Coronary artery (tissue), 2 donors: Measurements from ENCODE around the gene NSG1.

Experiments used
- DNase-seq: peaks from one replicate; pipeline ENCODE4 v3.0.0-alpha.2; 2017; ENCODE audit warnings: low spot score
- H3K27ac ChIP-seq, 2 donors: fragments of 200-600 bp; sonication (generic); one replicate each; pipeline ENCODE4 v1.5.1; 2016 to 2019
- H3K4me3 ChIP-seq: fragments of 200-600 bp; sonication (generic); 2 replicates; pipeline ENCODE4 v1.5.1; 2016; ENCODE audit warnings: mild to moderate bottlenecking, moderate library complexity
- TF ChIP-seq, protein P1 (sequence below): fragments of 200-600 bp; sonication (generic); IDR thresholded peaks from one replicate; pipeline ENCODE4 v1.5.1; 2019; ENCODE audit warnings: antibody characterized with exemption

Gene NSG1

DNA sequence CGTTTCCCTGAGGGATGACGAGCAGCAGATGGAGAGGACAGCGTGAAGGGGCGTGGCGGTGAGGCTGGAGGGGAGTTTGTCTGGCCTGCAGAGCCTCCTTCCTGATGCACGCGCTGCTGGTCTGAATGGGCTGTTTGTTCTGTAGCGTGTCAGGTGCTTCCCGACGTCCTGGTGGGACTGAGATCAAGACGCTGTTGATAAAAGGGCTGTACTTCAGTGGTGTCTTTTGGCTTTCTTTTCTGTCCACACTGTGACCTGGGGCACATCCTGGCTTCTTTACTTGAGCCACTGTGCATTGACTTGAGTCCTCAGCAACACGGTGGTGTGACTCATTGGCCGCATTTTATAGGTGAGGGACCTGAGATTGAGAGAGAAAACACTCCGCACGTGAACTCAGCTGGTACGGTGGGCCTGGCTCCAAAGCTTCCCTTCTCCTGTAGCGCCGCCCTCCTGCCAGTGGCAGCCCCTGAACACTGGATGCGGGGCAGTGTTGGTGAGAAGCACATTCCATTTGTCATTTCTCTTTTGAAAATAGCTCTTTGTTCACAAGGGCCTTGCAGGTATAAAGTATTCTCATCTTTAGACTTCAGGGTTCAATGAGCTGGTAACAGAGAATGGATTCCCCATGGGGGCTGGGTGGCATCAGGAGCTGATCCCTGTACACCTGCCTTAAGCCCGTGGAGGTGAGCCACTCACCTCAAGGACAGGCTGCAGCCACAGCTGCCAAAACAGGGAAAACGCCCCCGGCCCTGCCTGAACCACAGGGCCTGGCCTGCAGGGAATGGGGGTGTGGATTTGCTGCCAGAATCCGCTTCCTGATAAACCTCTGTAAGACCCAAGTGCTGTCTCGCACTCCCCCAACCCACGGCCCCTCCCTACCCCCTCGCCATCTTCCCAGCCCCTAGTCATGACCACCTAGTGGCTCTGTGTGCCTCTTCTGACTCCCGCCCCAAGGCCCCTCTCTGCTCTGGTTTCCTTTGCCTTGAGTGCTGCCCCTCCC lies 29.2 kb downstream of the NSG1 start:
- Histone ChIP-seq H3K4me3 (no peak overlapping the region), H3K27ac (no peak overlapping the region)
- DNase-seq: no peak
- TF ChIP-seq, protein P1, sequence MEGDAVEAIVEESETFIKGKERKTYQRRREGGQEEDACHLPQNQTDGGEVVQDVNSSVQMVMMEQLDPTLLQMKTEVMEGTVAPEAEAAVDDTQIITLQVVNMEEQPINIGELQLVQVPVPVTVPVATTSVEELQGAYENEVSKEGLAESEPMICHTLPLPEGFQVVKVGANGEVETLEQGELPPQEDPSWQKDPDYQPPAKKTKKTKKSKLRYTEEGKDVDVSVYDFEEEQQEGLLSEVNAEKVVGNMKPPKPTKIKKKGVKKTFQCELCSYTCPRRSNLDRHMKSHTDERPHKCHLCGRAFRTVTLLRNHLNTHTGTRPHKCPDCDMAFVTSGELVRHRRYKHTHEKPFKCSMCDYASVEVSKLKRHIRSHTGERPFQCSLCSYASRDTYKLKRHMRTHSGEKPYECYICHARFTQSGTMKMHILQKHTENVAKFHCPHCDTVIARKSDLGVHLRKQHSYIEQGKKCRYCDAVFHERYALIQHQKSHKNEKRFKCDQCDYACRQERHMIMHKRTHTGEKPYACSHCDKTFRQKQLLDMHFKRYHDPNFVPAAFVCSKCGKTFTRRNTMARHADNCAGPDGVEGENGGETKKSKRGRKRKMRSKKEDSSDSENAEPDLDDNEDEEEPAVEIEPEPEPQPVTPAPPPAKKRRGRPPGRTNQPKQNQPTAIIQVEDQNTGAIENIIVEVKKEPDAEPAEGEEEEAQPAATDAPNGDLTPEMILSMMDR: no peak

DNA sequence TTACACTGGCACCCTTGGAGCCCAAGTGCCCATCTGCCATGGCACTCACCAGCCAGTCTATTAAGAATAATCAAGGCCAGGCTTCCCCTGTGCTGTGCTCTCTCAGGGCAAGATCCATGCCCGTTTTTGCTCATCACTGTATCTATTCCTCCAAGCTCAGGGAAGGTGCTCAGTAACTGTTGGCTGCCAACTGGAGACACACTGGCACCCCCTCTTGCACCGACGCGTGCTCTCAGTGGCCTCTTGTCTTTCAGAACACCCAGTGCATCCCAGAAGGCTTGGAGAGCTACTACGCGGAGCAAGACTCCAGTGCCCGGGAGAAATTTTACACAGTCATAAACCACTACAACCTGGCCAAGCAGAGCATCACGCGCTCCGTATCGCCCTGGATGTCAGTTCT lies 30.1 kb downstream of the NSG1 start:
- peak; percentile 36 for DNase-seq
- TF ChIP-seq, protein P1: no peak
- Histone ChIP-seq H3K4me3 (no peak overlapping the region), H3K27ac (no peak overlapping the region)

DNA sequence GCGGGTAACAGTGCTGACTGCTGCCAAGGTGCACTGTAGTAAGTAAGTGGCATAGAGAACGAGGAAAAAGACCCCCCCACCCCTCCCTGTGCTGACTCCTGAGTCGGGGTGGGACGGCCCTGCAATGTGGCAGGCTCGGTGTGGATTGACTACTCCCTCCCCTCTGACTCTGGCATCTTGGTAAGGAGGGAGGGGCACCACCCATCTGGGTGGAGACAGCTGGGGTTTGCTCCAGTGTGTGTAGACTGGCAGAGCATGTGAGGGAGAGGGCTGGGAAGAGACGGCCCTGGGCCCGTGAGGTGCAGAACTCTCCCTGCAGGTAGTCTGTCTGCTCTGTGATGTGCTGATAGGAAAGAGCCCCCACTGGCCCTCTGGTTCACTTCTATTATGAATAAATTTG lies 31.0 kb downstream of the NSG1 start:
- Histone ChIP-seq H3K27ac (no peak overlapping the region), H3K4me3 (no peak overlapping the region)
- TF ChIP-seq, protein P1: no peak
- peak; percentile 38 for DNase-seq

DNA sequence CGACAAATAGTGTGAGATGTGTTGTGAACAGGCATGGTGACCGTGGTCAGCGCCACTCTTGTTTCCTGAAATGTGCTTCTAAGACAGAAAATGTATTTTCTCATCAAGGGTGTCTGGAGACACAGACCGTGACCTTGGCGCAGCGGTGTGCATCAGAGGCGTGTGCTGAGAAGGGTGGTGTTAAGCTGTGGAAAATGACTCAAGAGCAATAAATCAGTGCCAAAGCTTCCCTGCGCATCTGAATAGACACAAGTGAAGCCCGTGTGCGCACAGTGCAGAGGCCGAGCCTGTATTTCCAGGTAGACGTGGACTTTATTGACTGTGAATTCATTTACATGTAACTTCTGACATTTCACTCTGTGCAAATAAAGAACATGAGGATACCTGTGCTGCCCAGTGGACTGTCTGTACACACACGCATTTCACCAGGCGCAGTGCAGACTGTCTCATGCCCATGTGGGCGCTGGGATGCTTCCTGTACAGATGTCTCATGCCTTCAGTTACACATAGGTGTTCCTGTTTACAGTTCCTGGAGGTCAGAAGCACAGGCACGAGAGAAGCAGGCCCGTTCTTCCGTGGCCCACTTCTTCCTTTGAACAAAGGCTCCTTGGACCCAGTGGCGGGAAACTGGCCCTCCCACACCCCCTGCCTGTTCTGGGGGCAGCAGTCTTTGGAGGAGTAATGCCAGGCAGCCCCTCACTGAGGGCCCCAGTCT lies 31.9 kb downstream of the NSG1 start:
- no peak overlapping the region for H3K27ac ChIP-seq
- no peak for DNase-seq
- no peak overlapping the region for H3K4me3 ChIP-seq
- TF ChIP-seq, protein P1: no peak

DNA sequence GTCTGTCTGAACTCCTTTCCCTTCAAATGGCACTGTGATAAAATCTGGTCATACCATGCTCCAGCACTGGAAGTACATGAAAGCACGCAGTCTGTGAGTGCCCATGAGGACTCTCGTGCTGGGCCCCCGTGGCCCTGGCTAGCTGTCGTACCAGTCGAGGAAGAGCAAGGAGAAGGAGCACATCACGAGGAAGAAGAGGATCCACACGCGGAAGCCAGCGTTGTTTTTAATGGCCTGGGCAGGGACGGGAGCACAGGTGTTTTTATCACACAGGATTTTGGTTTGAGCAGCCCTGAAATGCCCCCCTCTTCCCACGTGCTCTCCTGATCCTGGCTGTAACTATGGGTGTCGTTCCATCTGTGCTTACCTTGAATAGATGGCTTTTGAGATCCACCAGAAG lies 33.0 kb downstream of the NSG1 start:
- no peak overlapping the region for H3K4me3 ChIP-seq
- TF ChIP-seq, protein P1: no peak
- DNase-seq: peak; percentile 43
- no peak overlapping the region for H3K27ac ChIP-seq

DNA sequence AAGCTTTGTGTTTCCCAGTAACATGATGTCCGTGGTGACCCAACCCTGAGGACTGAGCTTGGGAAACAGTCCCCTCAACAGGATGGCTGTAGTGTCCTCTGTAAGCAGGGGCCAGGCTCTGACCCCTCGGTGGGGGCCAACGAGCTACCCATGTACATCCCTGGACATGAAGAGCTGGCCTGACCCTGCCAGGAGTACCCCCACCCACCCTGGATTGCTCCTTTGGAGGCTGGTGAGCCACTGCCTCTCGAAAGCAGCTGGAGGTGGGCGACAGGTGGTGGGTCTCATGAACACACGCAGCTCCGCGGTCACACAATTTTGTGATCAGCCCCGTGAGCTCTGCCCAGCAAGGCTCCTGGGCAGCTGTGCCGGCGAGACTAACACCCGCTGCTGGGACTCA lies 33.5 kb downstream of the NSG1 start:
- Histone ChIP-seq H3K27ac (no peak overlapping the region), H3K4me3 (no peak overlapping the region)
- DNase-seq: peak; percentile 60
- TF ChIP-seq, protein P1: no peak
